NCI-H1417 (cell line): ENCODE measurements around the gene ZNF771.
A peak's percentile ranks its signal among the peaks of the same experiment; 100 is the strongest.
"Not testable (repeated sequence)": the region's sequence is repeated elsewhere in the genome, so short reads cannot be mapped to it uniquely, and the experiment has no call there.

Source experiments
- DNase-seq, 3 experiments: peaks; one replicate each; lab custom pipeline; 2025; lab: John Stamatoyannopoulos, UW

The ZNF771 gene

DNA sequence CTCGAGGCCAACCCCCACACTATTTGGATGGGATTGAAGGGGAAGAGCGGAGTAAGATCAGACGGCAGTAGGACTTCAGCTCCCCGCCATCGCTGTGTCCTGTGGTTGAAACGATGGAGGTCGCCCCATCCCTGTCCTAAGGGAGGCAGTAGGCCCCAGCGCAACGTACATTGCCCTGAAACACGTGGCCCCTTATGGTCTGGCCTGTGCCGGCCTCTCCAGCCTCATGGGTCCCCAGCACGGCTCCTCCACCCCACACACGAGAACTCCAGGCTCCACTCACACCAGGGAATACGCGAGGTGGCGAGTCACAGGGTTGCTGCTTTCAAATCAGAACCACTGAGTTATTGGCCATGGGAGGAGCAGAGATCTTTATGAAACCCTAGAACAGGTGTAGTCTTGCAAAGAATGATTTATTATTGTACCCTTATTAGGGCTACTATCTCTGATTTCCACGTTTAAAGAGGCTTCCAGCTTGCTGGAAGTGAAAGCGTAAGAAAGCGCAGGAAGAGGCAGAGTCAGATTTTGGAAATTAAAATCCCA is 23.1 kb downstream of the ZNF771 start:
- DNase-seq, result peak in 1 of 3 experiments; percentile 20

DNA sequence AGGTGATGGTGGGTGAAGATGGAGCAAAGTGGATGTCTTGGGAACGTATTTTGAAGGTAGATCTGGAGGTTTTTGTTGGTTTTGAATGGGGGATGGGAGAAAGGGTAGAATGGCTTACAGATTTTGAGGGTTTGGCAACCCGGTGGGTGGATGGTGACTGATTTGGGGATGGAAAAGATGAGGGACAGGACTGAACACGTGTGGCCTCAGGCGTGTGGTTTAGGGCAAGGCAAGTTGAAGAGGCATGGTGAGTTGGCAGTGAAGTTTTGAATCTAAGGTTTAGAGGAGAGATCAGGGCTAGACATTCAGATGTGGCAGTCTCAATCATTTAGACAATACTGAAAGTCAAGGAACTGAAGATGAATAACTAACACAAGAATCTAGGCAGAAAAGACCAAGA is 27.4 kb downstream of the ZNF771 start:
- DNase-seq, result no peak

DNA sequence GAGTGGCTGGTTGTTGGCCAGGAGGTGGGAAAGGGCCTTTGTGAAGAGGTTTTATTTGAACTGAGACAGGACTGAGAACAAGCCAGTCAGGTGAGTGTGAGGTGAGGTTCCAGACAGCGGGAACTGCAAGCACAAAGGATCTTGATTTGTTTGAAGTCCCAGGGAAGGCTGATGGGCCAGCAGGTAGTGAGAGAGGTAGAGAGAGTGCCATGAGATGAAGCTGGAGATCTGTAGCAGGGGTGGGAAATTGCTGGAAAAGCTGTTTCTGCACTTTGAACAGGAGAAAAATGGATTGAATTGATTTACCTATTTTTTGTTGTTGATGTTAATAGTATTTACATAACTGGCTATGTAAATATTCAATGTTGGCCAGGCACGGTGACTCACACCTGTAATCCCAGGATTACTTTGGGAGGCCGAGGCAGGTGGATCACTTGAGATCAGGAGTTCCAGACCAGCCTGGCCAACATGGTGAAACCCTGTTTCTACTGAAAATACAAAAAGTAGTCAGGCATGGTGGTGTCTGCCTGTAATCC is 30.2 kb downstream of the ZNF771 start:
- DNase-seq, result peak; percentile 22 to 70 (median 40)

DNA sequence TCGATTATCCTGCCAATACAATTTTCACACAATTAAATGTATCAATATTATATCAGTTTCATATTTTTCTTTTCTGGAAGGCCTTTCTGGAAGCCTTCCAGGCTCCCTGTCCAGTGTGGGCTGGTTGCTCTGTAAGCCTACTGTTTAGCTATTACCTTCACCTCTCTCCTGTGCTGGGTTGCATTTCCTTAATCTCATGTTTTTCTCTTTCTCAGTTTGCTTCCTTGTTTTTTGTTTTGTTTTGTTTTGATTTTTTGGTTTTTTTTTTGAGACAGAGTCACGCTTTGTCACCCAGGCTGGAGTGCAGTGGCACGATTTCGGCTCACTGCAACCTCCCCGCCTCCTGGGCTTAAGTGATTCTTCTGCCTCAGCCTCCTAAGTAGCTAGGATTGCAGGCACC is 31.4 kb downstream of the ZNF771 start:
- DNase-seq, result no peak

GRCh38 chr16:30439720-30440348 is 32.4 kb downstream of the ZNF771 start:
- DNase-seq, result no peak

GRCh38 chr16:30443631-30444030 is 36.2 kb downstream of the ZNF771 start:
- no peak for DNase-seq

- DNase-seq, result peak in 1 of 3 experiments; percentile 11
Measured at GRCh38 chr16:30444231-30445148, 37.1 kb downstream of the ZNF771 start.

DNA sequence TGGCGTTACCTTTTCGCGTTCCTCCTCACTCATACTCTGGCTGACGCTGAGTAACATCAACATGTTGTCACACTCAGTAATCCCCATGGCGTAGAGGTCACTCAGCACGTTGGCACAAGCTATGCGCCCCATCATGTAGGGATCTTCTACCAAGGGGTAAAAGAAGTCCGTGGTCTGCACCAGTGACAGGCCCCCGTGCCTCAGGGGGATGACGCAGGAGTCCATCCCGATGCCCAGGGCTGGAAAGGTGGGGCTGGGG is 37.7 kb downstream of the ZNF771 start:
- DNase-seq, result no peak

DNA sequence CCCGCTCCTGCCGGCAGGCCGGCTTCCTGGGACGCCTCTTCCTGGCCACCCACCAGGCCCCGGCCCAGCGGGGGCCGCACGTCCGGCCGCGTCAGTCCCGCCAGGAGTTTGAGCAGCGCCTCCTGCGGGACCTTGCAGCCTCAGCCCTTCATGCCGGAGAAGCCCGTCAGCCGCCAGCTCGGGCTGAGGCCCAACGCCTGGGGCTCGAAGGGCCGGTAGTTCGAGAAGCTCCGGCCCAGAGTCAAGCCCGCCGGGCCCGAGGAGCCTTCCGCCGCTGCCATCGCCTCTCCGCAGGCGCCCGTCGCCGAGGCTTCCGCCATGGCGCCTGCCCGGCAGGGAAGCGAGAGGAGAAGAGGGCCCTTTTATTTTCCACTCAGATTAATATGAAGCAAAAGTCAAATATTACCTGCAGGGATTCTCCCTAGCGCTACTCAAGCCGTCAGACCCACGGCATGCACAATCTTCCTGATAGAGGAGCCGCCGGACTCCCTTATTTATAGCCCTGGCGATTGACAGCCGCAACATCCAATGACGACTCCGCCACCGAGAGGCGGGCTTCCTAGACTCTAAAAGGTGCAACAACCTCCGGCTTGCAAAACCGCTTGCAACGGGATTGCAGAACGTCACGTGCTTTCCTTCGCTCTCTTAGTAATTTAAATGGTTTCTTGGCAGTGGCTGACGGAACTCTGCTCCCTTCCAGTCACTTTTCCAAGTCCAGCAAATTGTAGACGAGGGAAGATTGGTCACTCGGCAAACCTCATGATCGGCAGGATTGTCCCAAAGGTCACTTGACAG is 38.2 kb downstream of the ZNF771 start, which contains the start of gene SEPHS2:
Gene SEPHS2 (minus strand): TSS at position 467 of the 795 bp plus-strand sequence. CDS start 147 bp downstream, at position 320.
- peak; percentile 89 to 98 (median 95) for DNase-seq

- DNase-seq, result peak in 1 of 3 experiments; percentile 41
Measured at GRCh38 chr16:30446203-30446595, 38.8 kb downstream of the ZNF771 start.

DNA sequence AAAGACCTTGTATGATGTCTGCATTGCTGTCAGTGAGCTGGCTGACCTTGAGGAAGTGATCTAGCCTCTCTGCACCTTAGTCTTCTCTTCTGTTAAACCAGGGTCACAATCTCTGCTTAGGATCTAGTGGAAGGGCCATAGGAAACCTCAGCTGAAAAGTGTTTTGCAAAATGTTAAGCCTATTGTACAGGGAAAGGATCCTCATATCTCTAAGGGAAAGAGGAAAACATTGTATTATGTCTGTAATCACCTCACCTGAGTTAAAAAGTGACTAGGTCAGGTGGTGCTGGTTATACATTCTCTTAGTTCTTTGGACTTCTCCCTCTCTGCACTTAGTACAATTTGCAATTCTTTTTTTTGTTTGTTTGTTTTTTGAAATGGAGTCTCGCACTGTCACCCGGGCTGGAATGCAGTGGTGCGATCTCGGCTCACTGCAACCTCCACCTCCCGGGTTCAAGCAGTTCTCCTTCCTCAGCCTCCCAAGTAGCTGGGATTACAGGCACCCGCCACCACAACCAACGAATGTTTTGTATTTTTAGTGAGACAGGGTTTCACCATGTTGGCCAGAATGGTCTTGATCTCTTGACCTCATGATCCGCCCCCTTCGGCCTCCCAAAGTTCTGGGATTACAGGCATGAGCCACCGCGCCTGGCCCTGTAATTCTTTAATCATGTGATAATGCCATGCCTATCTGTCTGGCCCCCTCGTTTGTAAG is 40.3 kb downstream of the ZNF771 start:
- DNase-seq, result no peak

DNA sequence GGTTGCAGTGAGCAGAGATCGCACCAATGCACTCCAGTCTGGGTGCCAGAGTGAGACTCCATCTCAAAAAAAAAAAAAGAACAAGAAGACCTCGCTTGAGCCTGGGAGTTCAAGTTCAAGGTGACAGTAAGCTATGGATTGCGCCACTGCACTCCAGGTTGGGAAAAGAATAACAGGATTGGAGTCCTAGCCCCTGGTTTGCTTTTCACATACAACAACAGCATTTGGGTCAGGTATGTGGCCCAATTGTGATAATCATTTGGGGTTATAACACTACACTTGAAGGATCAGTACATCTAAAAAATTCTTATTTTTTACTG is 41.7 kb downstream of the ZNF771 start:
- no peak for DNase-seq

DNA sequence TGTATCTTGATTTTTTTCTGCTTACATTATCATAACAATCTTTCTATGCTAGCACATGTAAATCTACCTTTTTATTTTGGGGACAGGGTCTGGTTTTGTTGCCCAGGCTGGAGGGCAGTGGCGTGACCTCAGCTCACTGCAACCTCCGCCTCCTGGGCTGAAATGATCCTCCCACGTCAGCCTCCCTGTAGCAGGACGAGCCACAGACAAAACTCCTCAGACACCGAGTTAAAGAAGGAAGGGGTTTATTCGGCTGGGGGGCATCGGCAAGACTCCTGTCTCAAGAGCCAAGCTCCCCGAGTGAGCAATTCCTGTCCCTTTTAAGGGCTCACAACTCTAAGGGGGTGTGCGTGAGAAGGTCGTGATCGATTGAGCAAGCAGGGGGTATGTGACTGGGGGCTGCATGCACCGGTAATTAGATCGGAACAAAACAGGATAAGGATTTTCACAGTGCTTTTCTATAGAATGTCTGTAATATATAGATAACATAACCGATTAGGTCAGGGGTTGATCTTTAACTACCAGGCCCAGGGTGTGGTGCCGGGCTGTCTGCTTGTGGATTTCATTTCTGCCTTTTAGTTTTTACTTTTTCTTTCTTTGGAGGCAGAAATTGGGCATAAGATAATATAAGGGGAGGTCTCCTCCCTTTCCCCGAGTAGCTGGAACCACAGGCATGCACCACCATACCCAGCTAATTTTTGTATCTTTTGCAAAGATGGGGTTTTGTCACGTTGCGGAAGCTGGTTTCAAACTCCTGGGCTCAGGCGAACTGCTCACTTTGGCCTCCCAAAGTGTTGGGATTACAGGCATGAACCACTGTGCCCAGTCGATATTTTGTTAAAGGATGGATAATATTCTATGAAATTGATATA is 45.5 kb downstream of the ZNF771 start:
- DNase-seq, result not testable (repeated sequence)

DNA sequence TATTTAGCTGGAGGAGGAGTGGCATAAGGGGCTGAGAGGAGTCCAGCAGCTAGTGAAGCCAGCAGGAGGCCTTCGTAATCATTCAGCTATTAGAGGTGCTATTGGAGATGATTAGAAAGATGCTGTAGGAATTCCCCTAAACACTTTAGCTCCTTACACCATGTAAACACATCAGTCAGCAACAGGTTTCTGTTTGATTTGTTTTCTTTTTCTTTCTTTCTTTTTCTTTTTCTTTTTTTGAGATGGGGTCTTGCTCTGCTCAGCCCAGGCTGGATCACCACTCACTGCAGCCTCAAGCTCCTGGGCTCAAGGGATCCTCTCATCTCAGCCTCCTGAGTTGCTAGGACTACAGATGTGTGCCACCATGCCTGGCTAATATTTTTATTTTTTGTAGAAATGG is 48.9 kb downstream of the ZNF771 start:
- DNase-seq, result no peak

GRCh38 chr16:30457256-30457655 is 49.9 kb downstream of the ZNF771 start:
- DNase-seq, result no peak

DNA sequence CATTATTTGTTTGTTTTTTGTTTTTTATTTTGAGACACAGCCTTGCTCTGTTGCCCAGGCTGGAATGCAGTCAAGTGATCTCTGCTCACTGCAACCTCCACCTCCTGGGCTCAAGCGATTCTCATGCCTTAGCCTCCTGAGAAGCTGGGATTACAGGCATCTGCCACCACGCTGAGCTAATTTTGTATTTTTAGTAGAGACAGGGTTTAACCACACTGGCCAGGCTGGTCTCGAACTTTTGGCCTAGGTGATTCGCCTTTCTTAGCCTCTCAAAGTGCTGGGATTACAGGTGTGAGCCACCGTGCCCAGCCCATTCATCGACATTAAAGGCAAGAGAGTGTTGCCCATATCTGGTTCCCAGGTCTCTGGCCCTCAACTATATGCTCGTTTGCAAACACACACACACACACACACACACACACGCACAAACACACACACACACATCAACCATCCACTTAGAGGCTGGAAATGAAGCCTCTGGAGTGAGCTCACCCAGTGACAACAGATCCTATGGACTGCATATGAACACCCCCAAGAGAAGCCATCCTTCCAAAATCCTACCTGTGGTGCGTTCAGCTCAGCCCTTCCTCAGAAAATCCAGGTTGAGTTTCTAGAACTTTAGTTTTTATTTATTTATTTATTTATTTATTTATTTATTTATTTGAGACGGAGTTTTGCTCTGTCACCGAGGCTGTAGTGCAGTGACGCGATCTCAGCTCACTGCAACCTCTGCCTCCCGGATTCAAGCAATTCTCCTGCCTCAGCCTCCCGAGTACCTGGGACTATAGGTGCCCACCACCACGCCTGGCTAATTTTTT is 50.5 kb downstream of the ZNF771 start:
- no peak for DNase-seq

- no peak for DNase-seq
Measured at GRCh38 chr16:30458561-30459394, 51.4 kb downstream of the ZNF771 start.

DNA sequence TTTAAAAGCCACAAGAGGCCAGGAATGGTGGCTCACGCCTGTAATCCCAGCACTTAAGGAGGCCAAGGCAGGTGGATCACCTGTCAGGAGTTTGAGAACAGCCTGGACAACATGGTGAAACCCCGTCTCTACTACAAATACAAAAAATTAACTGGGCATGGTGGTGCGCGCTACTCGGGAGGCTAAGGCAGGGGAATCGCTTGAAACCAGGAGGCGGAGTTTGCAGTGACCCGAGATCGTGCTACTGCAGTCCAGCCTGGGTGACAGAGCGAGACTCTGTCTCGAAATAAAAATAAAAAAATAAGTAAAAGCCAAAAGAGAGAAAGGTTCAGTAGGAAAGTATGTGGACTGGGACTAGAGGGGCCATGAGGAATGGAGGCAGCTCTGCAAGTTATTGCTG is 52.0 kb downstream of the ZNF771 start:
- DNase-seq, result no peak

- not testable (repeated sequence) for DNase-seq
Measured at GRCh38 chr16:30461426-30461825, 54.0 kb downstream of the ZNF771 start.
